A673 (cell line): Measurements from ENCODE around the gene ATRNL1. TPM values are rescaled to one million over a fixed set of nuclear protein-coding genes. Genes with fewer than 3 reads are reported as not detected.

Experiments
- BruUV-seq: library from RNA; stranded (reverse); fragments of 400-500 nt; replicated peaks from 2 replicates; lab custom pipeline; 2021; lab: Mats Ljungman, UMichigan
- CTCF ChIA-PET: fragments of 300-600 bp; sonication (Branson Sonifier 250); formaldehyde crosslinking; loops from one replicate; lab custom pipeline; 2022; ENCODE audit warnings: antibody characterized with exemption; lab: Charles Lee
- POLR2A ChIA-PET: fragments of 300-600 bp; sonication (Branson Sonifier 250); formaldehyde crosslinking; loops from one replicate; lab custom pipeline; 2022; ENCODE audit warnings: antibody characterized with exemption; ENCODE audit not compliant: low non-redundant PET; lab: Charles Lee
- DNase-seq: peaks from one replicate; pipeline ENCODE4 v3.0.0-alpha.2; 2015; ENCODE audit warnings: low spot score
- H3K27ac ChIP-seq: fragments of 200-600 bp; sonication (generic); 2 replicates; pipeline ENCODE4 v1.5.1; 2016; ENCODE audit warnings: mixed run types, low read depth, mild to moderate bottlenecking, mixed read lengths, antibody characterized with exemption, low read length; ENCODE audit not compliant: poor library complexity, severe bottlenecking
- H3K27me3 ChIP-seq: fragments of 200-600 bp; sonication (generic); replicated peaks from 2 replicates; pipeline ENCODE4 v1.6.1; 2017; ENCODE audit warnings: mixed run types, low read depth, mild to moderate bottlenecking, mixed read lengths, antibody characterized with exemption, low read length; ENCODE audit not compliant: insufficient read depth, poor library complexity
- H3K36me3 ChIP-seq: fragments of 200-600 bp; sonication (generic); 2 replicates; pipeline ENCODE4 v1.6.1; 2016; ENCODE audit warnings: mixed run types, mild to moderate bottlenecking, mixed read lengths, antibody characterized with exemption, low read length; ENCODE audit not compliant: insufficient read depth, poor library complexity, severe bottlenecking
- H3K4me1 ChIP-seq: fragments of 200-600 bp; sonication (generic); 2 replicates; pipeline ENCODE4 v1.6.1; 2017; ENCODE audit warnings: mixed run types, mild to moderate bottlenecking, mixed read lengths, antibody characterized with exemption, low read length; ENCODE audit not compliant: insufficient read depth, poor library complexity, severe bottlenecking
- H3K4me3 ChIP-seq: fragments of 200-600 bp; sonication (generic); 2 replicates; pipeline ENCODE4 v1.5.1; 2016; ENCODE audit warnings: low read depth, mixed run types, mild to moderate bottlenecking, mixed read lengths, low read length; ENCODE audit not compliant: poor library complexity, severe bottlenecking
- H3K9me3 ChIP-seq: fragments of 200-600 bp; sonication (generic); 2 replicates; pipeline ENCODE4 v1.6.1; 2016; ENCODE audit warnings: mixed run types, low read depth, mild to moderate bottlenecking, mixed read lengths, antibody characterized with exemption, low read length; ENCODE audit not compliant: poor library complexity, severe bottlenecking
- CTCF ChIP-seq: fragments of 300-800, 200-600 bp; sonication (generic); conservative IDR thresholded peaks from 2 replicates; pipeline ENCODE4 v1.5.1; 2017; ENCODE audit warnings: low read depth, mild to moderate bottlenecking, antibody characterized with exemption, low read length, moderate library complexity, mixed read lengths
- EZH2 ChIP-seq: fragments of 200-600 bp; sonication (generic); IDR thresholded peaks from 2 replicates; pipeline ENCODE4 v1.6.1; 2017; ENCODE audit warnings: borderline replicate concordance, low read depth, mild to moderate bottlenecking, mixed read lengths, antibody characterized with exemption, low read length; ENCODE audit not compliant: poor library complexity, severe bottlenecking
- intact Hi-C: fragments of 100-400 bp; cut with micrococcal nuclease; formaldehyde crosslinking; loops from one replicate; pipeline ENCODE4 v1.10.0; 2022; ENCODE audit not compliant: unreplicated experiment
- total RNA-seq: library from RNA; stranded (reverse); gene quantifications from 2 replicates; pipeline ENCODE4 v1.2.3, GENCODE V29; 2021

ATRNL1 gene
- total RNA-seq, 1 experiment from 2014 or later: 3.0 TPM

DNA sequence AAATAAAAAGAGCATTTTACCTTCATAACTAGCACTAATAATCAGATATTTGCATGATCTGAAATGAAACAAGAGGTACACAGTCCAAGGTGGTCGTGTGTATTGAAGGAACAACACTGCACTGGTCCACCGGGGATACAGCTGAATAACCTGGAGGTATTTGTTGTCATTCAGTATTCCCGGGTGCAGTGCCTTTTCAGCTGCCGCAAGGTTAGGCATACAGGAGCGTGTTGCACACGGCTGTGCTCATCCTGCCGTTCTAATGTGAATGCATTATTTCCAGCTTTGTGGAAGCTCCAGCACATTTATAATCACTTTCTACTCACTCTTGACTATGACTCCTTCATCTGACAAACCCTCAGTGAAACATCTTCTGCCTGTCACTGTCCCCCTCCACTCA, 802.0 kb downstream of the ATRNL1 start:
- POLR2A ChIA-PET: no interaction called here
- intact Hi-C loops: no loop called here
- DNase-seq: no peak
- no peaks in the 10 kb centered on the region for H3K9me3 ChIP-seq
- no peak for TF ChIP-seq CTCF
- no peak for TF ChIP-seq EZH2
- H3K4me1 ChIP-seq: no peaks in the 10 kb centered on the region
- H3K4me3 ChIP-seq: no peak overlapping the region
- no peak overlapping the region for H3K27ac ChIP-seq
- CTCF ChIA-PET: no interaction called here
- peaks cover 20% of the 10 kb centered on the region for H3K27me3 ChIP-seq
- no peaks in the 10 kb centered on the region for H3K36me3 ChIP-seq
- no TSS peak for BruUV-seq

- TF ChIP-seq CTCF (peak; percentile 21; the same call in 1 of the 2 replicates), EZH2 (no peak)
- BruUV-seq: no TSS peak
- Histone ChIP-seq H3K4me1 (no peaks in the 10 kb centered on the region), H3K9me3 (no peaks in the 10 kb centered on the region), H3K4me3 (no peak overlapping the region), H3K36me3 (no peaks in the 10 kb centered on the region), H3K27ac (no peak overlapping the region), H3K27me3 (peaks cover 13% of the 10 kb centered on the region)
- POLR2A ChIA-PET: no interaction called here
- DNase-seq: peak; percentile 10
- intact Hi-C loops: no loop called here
- CTCF ChIA-PET: no interaction called here
These were observed 805.1 kb downstream of the ATRNL1 start for GRCh38 chr10:115898242-115898641.

GRCh38 chr10:115902596-115902995, 809.4 kb downstream of the ATRNL1 start:
- Histone ChIP-seq H3K27me3 (peaks cover 12% of the 10 kb centered on the region), H3K4me3 (no peak overlapping the region), H3K9me3 (no peaks in the 10 kb centered on the region), H3K27ac (no peak overlapping the region), H3K36me3 (no peaks in the 10 kb centered on the region), H3K4me1 (no peaks in the 10 kb centered on the region)
- ChIA-PET POLR2A (no interaction called here), CTCF (no interaction called here)
- no peak for DNase-seq
- no TSS peak for BruUV-seq
- intact Hi-C loops: no loop called here
- TF ChIP-seq EZH2 (no peak), CTCF (no peak)
